Tibial artery (tissue), 4 donors: ENCODE results near the gene STOX1.
"Not testable (repeated sequence)": the region's sequence is repeated elsewhere in the genome, so short reads cannot be mapped to it uniquely, and the experiment has no call there.

ENCODE experiments used
- DNase-seq, 2 donors: peaks; one replicate each; pipeline ENCODE4 v3.0.0-alpha.2; 2019
- H3K27ac ChIP-seq, 2 donors: fragments of 200-600 bp; sonication (generic) in 1 of 2; 1 replicate in 1 of 2; 2 replicates in 1 of 2; pipeline ENCODE4 v1.5.1; 2018 to 2019; ENCODE audit warnings: mild to moderate bottlenecking in 1 of 2
- H3K27me3 ChIP-seq, 2 donors: fragments of 200-600 bp; sonication (generic) in 1 of 2; one replicate each; pipeline versions ENCODE4 v1.5.1 to v1.6.0; 2016 to 2019
- H3K36me3 ChIP-seq, 3 donors: fragments of 200-600 bp; sonication (generic) in 2 of 3; one replicate each; pipeline ENCODE4 v1.5.1; 2016 to 2019; ENCODE audit warnings: mild to moderate bottlenecking in 2 of 3
- H3K4me1 ChIP-seq, 4 donors: fragments of 200-600 bp; sonication (generic) in 2 of 4; 1 replicate in 3 of 4; 2 replicates in 1 of 4; pipeline ENCODE4 v1.5.1; 2016 to 2019
- H3K4me3 ChIP-seq, 2 donors: fragments of 200-600 bp; sonication (generic) in 1 of 2; 1 replicate in 1 of 2; 2 replicates in 1 of 2; pipeline ENCODE4 v1.5.1; 2018 to 2019; ENCODE audit warnings: mild to moderate bottlenecking in 2 of 2
- H3K9me3 ChIP-seq, 3 donors: fragments of 200-600 bp; sonication (generic) in 1 of 3; one replicate each; pipeline ENCODE4 v1.5.1; 2016 to 2019
- CTCF ChIP-seq, 2 experiments: fragments of 200-600 bp in 1 of 2; fragments of 450-650 bp in 1 of 2; IDR thresholded peaks; one replicate each; pipeline ENCODE4 v1.5.1; 2017 to 2019; ENCODE audit warnings: antibody characterized with exemption in 2 of 2, mild to moderate bottlenecking in 1 of 2, moderate library complexity in 1 of 2
- intact Hi-C: fragments of 100-400 bp; cut with DNase I; formaldehyde crosslinking; loops from one replicate; pipeline ENCODE4 v1.15.0; 2023; ENCODE audit warnings: low total_unique reads

STOX1 gene

GRCh38 chr10:68861253-68861652 is 33.9 kb downstream of the STOX1 start:
- no peak for DNase-seq
- no peak for TF ChIP-seq CTCF (IDR thresholded peaks at IDR 0.05)
- Histone ChIP-seq H3K27me3 (no peaks in the 10 kb centered on the region), H3K4me1 (no peaks in the 10 kb centered on the region), H3K4me3 (no peak overlapping the region), H3K27ac (no peak overlapping the region), H3K9me3 (peaks cover 0 to 12% (median 8%) of the 10 kb centered on the region in 3 donors), H3K36me3 (no peaks in the 10 kb centered on the region)
- intact Hi-C loops = no loop called here

- DNase-seq = no peak
- TF ChIP-seq CTCF (IDR thresholded peaks at IDR 0.05) = no peak
- Histone ChIP-seq H3K27me3 (no peaks in the 10 kb centered on the region), H3K9me3 (peaks cover 0 to 12% (median 8%) of the 10 kb centered on the region in 3 donors), H3K27ac (no peak overlapping the region), H3K36me3 (no peaks in the 10 kb centered on the region), H3K4me3 (no peak overlapping the region), H3K4me1 (no peaks in the 10 kb centered on the region)
- intact Hi-C loops = no loop called here
These were observed 37.3 kb downstream of the STOX1 start for GRCh38 chr10:68864611-68865010.

GRCh38 chr10:68868173-68868572 is 40.8 kb downstream of the STOX1 start:
- intact Hi-C loops, DNase-seq: not testable (repeated sequence)

GRCh38 chr10:68869623-68870022 is 42.3 kb downstream of the STOX1 start:
- no peaks in the 10 kb centered on the region for H3K9me3 ChIP-seq

More at GRCh38 chr10:68868173-68868572, 40.8 kb downstream of the STOX1 start:
- not testable (repeated sequence) for H3K4me3 ChIP-seq, H3K9me3 ChIP-seq, H3K27me3 ChIP-seq, H3K36me3 ChIP-seq, H3K27ac ChIP-seq
- H3K4me1 ChIP-seq = peaks cover 0 to 30% (median 11%) of the 10 kb centered on the region in 4 donors

GRCh38 chr10:68870061-68870460 is 42.7 kb downstream of the STOX1 start:
- peaks cover 0 to 30% (median 11%) of the 10 kb centered on the region in 4 donors for H3K4me1 ChIP-seq
- no peak overlapping the region for H3K4me3 ChIP-seq
- TF ChIP-seq CTCF (IDR thresholded peaks at IDR 0.05) = no peak
- DNase-seq = no peak
- intact Hi-C loops = no loop called here
- no peaks in the 10 kb centered on the region for H3K9me3 ChIP-seq
- no peak overlapping the region for H3K27ac ChIP-seq
- no peaks in the 10 kb centered on the region for H3K27me3 ChIP-seq
- H3K36me3 ChIP-seq = no peaks in the 10 kb centered on the region

More at GRCh38 chr10:68869623-68870022, 42.3 kb downstream of the STOX1 start:
- TF ChIP-seq CTCF (IDR thresholded peaks at IDR 0.05) = no peak
- Histone ChIP-seq H3K4me1 (peaks cover 0 to 30% (median 11%) of the 10 kb centered on the region in 4 donors), H3K4me3 (no peak overlapping the region), H3K27me3 (no peaks in the 10 kb centered on the region), H3K36me3 (no peaks in the 10 kb centered on the region), H3K27ac (no peak overlapping the region)
- intact Hi-C loops = no loop called here
- DNase-seq = no peak

GRCh38 chr10:68870545-68871104 is 43.3 kb downstream of the STOX1 start:
- TF ChIP-seq CTCF (IDR thresholded peaks at IDR 0.05) = no peak
- H3K4me3 ChIP-seq = no peak overlapping the region
- no peaks in the 10 kb centered on the region for H3K27me3 ChIP-seq
- no peaks in the 10 kb centered on the region for H3K36me3 ChIP-seq
- H3K4me1 ChIP-seq = peaks cover 0 to 30% (median 11%) of the 10 kb centered on the region in 4 donors
- DNase-seq = no peak
- H3K27ac ChIP-seq = peak overlapping the region; percentile 42 to 50
- H3K9me3 ChIP-seq = no peaks in the 10 kb centered on the region
- intact Hi-C loops = no loop called here
